Sigmoid colon (tissue), 4 donors: ENCODE data around the gene STAT5B.

ENCODE experiments used
- EP300 ChIP-seq, 4 donors: sonication (generic); formaldehyde crosslinking; IDR thresholded peaks; one replicate each; pipeline ENCODE4 v1.6.1; 2017; ENCODE audit warnings: antibody characterized with exemption in 4 of 4
- TF ChIP-seq, protein P1 (sequence below), 4 experiments: fragments of 450-650 bp in 3 of 4; fragments of 200-600 bp in 1 of 4; IDR thresholded peaks; one replicate each; pipeline ENCODE4 v1.5.1; 2016 to 2019; ENCODE audit warnings: antibody characterized with exemption in 4 of 4, mild to moderate bottlenecking in 3 of 4, moderate library complexity in 2 of 4

DNA sequence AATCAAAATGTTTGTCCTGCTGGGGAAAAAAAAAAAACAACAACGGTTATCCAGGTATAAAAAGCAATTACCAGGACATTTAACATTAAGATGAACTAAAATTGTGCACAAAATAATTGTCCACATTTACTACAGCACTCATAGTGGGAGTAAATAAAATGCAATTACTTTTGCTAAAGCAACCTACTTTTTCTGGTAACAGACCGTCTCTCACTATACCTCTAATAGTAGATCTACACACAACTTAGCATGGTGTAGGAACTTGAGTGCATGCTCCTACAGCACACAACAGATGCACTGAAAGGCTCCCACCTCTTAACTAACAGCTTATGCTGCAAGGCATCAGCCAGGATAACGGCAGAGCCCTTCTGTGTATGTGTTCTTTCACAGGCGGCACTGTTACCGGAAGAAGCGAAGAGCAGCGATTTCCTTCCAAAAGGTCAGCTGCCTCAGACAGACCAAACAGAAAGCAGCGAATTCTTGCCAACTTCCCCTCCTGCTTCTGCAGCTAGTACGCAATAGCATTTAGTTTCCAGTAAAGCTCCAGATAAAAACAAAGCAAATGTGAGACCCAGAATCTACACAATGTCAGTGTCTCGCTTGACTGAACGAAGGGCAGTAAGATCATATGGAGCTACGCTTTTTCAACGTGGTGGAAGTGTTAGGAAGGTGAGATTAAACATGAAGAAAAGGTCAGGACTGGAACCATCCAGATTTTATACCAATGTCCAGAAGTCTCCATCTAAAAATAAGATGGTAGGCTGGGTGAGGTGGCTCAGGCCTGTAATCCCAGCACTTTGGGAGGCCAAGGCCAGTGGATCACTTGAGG is 27.6 kb downstream of the STAT5B start:
- TF ChIP-seq, protein P1, sequence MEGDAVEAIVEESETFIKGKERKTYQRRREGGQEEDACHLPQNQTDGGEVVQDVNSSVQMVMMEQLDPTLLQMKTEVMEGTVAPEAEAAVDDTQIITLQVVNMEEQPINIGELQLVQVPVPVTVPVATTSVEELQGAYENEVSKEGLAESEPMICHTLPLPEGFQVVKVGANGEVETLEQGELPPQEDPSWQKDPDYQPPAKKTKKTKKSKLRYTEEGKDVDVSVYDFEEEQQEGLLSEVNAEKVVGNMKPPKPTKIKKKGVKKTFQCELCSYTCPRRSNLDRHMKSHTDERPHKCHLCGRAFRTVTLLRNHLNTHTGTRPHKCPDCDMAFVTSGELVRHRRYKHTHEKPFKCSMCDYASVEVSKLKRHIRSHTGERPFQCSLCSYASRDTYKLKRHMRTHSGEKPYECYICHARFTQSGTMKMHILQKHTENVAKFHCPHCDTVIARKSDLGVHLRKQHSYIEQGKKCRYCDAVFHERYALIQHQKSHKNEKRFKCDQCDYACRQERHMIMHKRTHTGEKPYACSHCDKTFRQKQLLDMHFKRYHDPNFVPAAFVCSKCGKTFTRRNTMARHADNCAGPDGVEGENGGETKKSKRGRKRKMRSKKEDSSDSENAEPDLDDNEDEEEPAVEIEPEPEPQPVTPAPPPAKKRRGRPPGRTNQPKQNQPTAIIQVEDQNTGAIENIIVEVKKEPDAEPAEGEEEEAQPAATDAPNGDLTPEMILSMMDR (IDR thresholded peaks at IDR 0.05): no peak
- TF ChIP-seq EP300 (IDR thresholded peaks at IDR 0.05): peak in 2 of 4 donors; percentile 56 to 66
